ENCODE data around the gene LSM6.

LSM6 gene

GRCh38 chr4:146146918-146147317, 28.6 kb upstream of the LSM6 start:
- no peak overlapping the region for H3K4me3 ChIP-seq (replicated peaks; ENCODE audit: low read depth, low read length)
- TF ChIP-seq CTCF (IDR thresholded peaks at IDR 0.05; ENCODE audit: low read length, missing control alignments) = no peak
- DNase-seq (ENCODE audit: low read depth) = no peak

- DNase-seq (ENCODE audit: low read depth) = no peak
- no peak for TF ChIP-seq CTCF (IDR thresholded peaks at IDR 0.05; ENCODE audit: low read length, missing control alignments)
- H3K4me3 ChIP-seq (replicated peaks; ENCODE audit: low read depth, low read length) = no peak overlapping the region
These were observed 27.5 kb upstream of the LSM6 start for GRCh38 chr4:146148021-146148420.

DNA sequence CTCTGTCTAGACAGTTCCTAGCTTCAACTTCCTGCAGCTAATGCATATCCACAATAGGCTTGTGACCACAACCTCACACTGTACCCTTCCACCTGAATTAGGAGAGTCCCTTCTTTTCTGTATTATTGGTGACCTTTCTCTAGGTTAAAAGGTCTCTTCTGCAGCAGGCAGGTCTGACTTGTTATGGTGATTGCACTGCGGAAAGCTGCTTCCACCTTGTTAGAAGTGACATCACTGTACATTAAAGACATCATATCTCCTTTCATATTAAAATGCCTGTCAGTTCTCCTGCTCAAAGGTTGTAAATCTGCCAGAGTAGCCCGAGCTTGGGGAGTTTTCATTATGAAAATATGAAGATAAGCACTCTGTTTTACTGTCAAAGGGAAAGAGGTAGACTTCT, 21.5 kb upstream of the LSM6 start:
- TF ChIP-seq CTCF (IDR thresholded peaks at IDR 0.05; ENCODE audit: low read length, missing control alignments) = no peak
- H3K4me3 ChIP-seq (replicated peaks; ENCODE audit: low read depth, low read length) = no peak overlapping the region
- no peak for DNase-seq (ENCODE audit: low read depth)

GRCh38 chr4:146155152-146155724, 20.3 kb upstream of the LSM6 start:
- no peak for DNase-seq (ENCODE audit: low read depth)
- H3K4me3 ChIP-seq (replicated peaks; ENCODE audit: low read depth, low read length) = no peak overlapping the region
- TF ChIP-seq CTCF (IDR thresholded peaks at IDR 0.05; ENCODE audit: low read length, missing control alignments) = no peak

DNA sequence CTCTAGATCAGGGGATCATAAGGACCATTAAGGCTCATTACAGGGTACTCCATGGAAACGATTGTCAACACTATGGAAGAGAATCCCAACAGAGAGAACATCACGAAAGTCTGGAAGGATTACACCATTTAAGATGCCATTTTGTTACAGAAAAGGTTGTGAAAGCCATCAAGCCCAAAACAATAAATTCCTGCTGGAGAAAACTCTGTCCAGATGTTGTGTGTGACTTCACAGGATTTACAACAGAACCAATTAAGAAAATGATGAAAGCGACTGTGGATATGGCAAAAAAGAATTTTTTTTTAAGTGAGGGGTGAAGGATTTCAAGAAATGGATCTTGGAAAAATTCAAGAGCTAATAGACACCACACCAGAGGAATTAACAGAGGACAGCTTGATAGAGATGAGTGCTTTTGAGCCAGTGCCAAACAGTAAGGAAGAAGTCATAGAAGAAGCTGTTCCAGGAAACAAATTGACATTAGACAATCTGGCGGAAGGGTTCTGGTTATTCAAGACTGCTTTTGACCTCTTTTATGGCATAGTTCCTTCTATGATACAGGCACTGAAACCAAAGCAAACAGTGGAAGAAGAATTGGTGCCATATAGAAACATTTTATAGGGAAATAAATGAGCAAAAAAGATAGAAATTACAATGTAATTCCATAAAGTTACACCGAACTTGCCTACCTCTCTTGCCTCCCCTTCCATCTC, 17.3 kb upstream of the LSM6 start:
- no peak for TF ChIP-seq CTCF (IDR thresholded peaks at IDR 0.05; ENCODE audit: low read length, missing control alignments)
- DNase-seq (ENCODE audit: low read depth) = no peak
- no peak overlapping the region for H3K4me3 ChIP-seq (replicated peaks; ENCODE audit: low read depth, low read length)

GRCh38 chr4:146159384-146160058, 16.0 kb upstream of the LSM6 start:
- no peak for DNase-seq (ENCODE audit: low read depth)
- H3K4me3 ChIP-seq (replicated peaks; ENCODE audit: low read depth, low read length) = no peak overlapping the region
- TF ChIP-seq CTCF (IDR thresholded peaks at IDR 0.05; ENCODE audit: low read length, missing control alignments) = no peak

All from fibroblast of pulmonary artery (primary cell).